SK-N-MC (cell line): ENCODE data around the gene SYNGR1.

Experiments
- EZH2 ChIP-seq: fragments of 200-600 bp; sonication (generic); IDR thresholded peaks from one replicate; pipeline ENCODE4 v1.6.1; 2017; ENCODE audit warnings: antibody characterized with exemption
- POLR2AphosphoS5 ChIP-seq: IDR thresholded peaks from 2 replicates; pipeline ENCODE4 v1.6.1; 2012; ENCODE audit warnings: mild to moderate bottlenecking, low read depth, low read length, borderline replicate concordance

- peak; percentile 10; the same call in 1 of the 2 replicates for TF ChIP-seq POLR2AphosphoS5
- TF ChIP-seq EZH2, result no peak
Observed at GRCh38 chr22:39317775-39318506, 31.9 kb upstream of the SYNGR1 start.
